GM19023 (cell line): ENCODE measurements around the gene PRKCA.
"Not testable (repeated sequence)": the region's sequence is repeated elsewhere in the genome, so short reads cannot be mapped to it uniquely, and the experiment has no call there.

ENCODE experiments used
- ATAC-seq: cut with Tn5 transposase; IDR thresholded peaks from one replicate; pipeline ENCODE4 v1.9.1; 2021; ENCODE audit warnings: mild to moderate bottlenecking, moderate library complexity; ENCODE audit not compliant: unreplicated experiment

Gene PRKCA

DNA sequence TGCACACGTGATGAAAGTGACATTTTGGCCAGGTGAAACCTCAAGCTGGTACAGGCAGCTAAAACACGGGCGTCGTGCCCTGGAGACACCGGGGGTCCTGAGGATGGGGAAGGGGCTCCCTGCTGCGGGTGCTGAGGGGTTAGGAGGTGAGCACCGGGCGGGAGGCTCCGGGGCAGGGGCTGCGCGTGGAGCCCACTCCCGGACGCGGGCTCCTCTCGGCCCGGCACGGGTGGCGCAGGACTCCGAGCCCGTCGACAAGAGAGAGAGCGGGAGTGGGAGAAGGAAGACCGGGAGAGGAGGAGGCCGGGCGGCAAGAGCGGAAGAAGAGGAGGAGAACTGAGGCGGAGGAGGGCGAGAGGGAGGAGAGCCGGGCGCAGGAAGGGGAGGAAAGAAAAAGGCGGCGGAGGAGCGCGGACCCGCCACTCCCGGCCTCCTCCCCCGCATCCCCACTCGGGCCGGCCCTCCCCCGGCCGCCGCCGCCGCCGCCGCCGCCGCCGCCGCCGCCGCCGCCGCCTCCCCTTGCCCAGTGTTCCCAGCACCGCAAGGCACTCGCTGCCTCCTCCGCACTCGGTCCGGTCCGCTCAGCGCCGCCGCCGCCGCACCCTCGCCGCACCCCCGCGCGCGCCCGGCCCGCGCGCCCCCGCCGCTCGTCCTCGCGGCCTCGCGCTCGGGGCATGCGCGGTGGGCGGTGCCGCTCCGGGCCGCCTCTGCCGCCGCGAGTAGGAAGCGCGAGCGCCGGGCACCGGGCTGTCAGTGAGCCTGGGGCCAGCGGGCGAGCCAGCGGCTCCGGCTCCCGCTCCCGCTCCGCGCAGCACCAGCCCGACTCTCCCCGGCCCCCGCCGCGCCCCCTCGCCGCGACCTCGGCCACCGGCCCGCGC is at the start of gene PRKCA:
Gene PRKCA, plus strand, starts transcription at position 750 of the 878 bp plus-strand sequence.
- ATAC-seq = no peak

DNA sequence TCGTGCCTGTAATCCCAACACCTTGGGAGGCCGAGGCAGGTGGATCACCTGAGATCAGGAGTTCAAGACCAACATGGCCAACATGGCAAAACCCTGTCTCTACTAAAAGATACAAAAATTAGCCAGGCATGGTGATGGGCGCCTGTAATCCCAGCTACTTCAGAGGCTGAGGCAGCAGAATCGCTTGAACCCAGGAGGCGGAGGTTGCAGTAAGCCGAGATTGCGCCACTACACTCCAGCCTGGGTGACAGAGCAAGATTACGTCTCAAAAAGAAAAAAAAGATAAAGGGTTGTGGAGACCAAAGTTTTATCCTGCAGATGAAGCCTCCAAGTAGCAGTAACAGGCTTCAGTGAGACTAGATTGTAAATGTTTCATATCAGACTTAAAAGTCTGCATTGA is 49.0 kb upstream of the PRKCA start:
- not testable (repeated sequence) for ATAC-seq

DNA sequence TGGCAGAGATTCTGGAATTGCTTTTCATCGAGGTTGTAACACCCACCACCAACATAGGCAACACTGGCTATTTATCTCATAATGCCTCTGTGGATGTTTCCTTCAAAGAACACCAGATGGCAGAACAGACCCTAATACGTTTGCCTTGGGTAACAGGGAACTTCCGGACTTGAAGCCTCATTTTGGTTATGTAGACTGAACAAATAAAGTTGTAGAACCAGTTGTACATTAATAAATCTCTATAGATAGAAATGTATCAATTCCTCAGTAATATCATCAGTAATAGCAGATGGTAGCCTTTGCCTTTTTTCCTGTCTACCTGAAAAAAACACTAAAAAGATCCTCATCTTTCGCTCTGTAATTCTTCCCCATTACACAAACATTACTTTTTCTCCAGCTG is 47.3 kb upstream of the PRKCA start:
- ATAC-seq = no peak

DNA sequence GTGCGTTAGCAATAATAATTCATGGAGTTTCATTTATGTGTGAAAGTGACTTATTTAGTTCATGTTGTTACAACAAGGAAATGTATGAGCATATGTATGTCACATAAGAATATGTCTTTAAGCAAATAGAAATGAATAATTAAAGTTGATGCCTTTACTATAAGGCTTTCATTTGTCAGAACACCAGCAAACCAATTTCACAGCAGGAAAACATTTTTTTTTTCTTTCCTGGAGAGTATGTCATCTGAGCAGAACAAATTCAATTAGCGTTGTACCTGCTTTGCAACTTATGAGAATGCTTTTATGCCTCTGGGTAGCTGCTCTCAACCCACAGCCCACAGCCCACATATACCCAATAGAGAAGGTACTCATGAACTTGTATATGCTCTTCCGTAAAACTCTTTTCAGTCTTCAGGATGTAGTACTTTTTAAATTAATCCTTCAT is 46.9 kb upstream of the PRKCA start:
- no peak for ATAC-seq

DNA sequence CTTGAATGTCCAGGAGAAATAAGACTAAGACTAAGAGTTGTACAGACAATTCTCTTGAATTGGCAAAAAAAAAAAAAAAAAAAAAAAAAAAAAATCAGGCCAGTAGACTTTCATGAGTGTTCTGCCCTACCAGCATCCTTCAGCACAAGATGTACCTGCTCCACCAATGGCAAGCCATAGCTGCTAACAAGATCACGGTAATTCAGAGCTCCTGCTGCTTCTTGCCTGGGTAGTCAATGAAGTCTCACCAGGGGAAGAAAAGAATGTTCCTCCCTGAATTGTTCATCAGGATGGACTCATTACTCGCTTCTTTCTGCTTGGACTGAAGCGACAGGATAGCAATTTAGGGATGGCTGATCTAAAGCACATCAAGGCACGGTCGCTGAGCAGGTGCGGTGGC is 42.1 kb upstream of the PRKCA start:
- no peak for ATAC-seq

DNA sequence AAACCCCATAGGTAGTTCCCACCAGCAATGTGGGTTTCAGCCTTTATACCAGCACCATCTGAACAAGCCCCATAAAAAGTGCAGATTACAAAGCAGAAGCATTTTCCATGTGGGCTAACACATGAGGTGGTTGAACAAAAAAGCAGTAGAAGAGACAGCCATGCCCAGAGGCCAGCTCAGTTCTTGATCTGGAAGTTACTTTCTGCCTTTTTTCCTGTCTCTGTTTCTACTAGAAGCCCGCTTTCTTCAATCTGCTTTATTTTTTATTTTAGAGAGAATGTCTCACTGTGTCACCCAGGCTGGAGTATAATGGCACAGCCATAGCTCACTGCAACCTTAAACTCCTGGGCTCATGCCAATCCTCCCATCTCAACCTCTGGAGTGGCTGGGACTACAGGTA is 41.7 kb upstream of the PRKCA start:
- ATAC-seq = no peak

DNA sequence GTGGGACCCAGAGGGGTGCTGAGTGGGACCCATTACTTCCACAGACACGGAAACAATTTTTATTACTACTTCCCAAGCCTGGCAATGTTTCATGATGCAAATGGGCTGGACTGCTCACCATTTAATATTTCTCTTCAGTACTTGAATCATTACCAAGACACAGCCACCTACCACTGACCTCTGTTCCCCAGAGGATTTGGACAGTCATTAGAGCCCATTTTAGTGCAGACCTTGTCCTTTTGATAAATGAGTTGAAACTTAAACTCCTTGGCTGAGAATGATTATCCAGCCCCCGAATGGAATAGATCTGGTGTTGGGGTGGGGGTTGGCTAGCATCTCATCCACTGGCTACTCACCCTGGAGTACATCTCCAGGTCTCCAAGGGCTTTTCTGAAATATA is 39.6 kb upstream of the PRKCA start:
- no peak for ATAC-seq

DNA sequence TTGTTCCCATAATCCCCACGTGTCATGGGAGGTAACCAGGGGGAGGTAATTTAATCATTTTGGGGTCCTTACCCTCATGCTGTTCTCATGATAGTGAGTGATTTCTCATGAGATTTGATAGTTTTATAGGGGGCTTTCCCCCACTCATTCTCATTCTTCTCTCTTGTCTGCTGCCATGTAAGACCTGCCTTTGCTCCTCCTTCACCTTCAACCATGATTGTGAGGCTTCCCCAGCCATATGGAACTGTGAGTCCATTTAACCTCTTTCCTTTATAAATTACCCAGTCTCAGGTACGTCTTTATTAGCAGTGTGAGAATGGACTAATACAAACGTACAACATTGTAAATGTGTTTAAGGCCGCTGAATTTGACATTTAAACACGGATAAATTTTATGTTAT is 37.7 kb upstream of the PRKCA start:
- ATAC-seq = no peak

DNA sequence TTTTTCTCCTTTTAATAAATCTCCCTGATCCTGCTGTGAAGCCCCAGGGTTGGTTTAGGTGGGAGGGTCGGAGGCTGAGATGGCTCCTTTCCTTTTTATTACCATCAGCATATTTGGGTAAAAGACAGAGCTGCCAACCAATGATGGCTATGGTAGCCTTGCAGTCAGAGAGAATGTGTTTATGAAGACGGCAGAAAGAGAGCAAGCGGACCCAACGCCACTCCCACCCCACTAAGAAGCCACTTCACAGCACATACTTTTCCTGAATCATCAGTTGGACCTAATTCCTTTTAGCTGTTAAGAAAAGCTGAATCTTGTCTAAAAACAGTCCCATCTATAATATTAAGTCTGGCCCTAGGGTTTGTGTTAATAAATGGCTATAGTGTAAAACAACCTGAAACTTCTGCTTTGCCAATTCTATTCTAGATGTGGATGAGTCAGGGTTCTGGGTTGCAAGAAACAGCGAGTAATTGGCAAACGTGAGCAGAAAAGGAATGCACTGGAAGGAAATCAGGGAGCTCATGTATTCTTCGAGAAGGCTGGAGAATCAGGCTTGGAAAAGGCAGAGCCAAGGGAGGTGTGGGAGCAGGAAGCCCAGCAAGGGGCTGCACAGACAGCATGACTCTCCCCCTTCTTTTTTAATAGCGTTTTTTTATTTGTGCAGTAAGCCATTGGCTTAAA is 34.0 kb upstream of the PRKCA start:
- no peak for ATAC-seq

DNA sequence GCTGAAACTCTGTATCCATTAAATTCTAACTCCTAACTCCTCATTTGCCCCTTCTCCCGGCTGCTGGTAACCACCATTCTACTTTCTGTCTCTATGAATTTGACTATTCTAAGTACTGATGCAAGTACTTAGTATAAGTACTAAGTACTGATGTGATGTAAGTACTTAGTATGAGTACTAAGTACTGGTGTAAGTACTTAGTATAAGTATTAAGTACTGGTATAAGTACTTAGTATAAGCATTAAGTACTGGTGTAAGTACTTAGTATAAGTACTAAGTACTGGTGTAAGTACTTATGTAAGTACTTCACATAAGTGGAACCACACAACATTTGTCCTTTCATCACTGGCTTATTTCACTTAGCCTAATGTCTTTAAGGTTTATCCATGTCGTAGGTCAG is 32.3 kb upstream of the PRKCA start:
- no peak for ATAC-seq

DNA sequence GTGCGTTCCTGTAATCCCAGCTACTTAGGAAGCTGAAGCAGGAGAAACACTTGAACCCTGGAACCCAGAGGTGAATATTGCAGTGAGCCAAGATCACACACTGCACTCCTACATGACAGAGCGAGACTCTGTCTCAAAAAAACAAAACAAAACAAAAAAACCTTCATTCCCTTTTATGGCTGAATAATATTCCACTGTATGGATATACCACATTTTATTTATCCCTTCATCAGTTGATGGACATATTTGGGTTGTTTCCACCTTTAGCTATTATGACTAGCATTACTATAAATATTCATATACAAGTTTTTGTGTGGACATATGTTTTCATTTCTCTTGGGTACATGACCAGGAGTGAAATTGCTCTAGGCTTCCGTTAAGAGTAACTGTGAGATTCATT is 30.9 kb upstream of the PRKCA start:
- ATAC-seq = no peak

DNA sequence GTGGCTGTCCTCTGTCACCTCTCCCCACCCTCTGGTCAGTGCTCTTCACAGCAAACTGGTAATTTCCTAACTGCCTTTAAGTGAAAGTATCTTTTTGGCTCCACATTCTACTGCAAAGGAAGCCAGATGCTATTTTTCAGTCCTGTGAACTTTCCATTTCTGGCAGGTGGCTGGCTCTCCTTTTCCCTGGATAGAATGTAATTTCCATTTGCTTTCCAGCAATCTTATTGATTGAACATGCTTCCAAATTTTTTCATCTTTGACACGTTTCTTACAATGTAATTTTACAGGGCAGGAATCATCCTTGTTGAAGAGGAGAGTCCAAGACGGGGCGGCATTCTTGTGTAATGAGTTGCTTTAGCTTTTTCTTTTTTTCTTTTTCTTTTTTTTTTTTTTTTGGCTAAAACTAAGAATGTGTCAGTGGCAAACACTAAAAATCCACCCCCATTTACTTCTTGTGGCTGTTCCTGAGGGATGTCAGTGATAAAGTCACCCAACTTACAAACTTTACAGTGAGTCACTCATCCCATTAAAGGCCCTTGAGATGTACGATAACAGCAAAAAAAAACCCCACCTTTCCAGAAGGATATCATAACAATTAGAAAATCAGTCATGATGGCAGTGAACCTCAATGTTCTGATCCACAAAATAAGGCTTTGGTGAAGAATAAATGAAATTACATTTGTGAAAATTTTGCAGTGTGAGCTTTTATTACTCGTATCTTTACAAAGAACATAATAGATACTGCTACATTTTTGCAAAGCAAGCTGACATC is 29.4 kb upstream of the PRKCA start:
- ATAC-seq = no peak

DNA sequence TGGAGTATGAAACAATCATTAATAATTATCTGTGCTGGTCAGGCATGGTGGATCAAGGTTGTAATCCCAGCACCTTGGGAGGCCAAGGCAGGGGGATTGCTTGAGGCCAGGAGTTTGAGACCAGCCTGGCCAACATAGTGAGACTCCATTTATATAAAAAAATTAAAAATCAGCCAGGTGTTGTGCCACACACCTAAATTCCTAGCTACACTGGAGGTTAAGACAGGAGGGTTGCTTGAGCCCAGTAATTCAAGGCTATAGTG is 28.9 kb upstream of the PRKCA start:
- ATAC-seq = no peak

DNA sequence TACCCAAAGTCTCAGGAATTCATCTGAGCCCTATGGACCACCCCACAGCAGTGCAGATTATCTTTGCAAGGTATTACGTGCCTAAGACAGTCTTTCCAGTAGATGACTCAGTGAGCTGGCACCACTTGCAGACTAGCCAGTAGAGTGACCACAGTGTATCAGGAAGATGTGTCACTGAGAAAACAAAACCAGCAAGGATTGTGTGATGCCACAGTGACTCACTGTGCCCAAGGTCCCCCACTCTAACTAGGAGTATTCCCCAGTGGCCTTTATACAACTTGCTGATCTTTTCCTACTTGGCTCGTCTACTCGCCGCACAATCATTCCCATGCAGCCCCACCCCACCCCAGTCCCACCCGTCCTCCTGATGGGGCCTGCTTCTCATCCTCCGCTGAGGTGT is 26.8 kb upstream of the PRKCA start:
- no peak for ATAC-seq

DNA sequence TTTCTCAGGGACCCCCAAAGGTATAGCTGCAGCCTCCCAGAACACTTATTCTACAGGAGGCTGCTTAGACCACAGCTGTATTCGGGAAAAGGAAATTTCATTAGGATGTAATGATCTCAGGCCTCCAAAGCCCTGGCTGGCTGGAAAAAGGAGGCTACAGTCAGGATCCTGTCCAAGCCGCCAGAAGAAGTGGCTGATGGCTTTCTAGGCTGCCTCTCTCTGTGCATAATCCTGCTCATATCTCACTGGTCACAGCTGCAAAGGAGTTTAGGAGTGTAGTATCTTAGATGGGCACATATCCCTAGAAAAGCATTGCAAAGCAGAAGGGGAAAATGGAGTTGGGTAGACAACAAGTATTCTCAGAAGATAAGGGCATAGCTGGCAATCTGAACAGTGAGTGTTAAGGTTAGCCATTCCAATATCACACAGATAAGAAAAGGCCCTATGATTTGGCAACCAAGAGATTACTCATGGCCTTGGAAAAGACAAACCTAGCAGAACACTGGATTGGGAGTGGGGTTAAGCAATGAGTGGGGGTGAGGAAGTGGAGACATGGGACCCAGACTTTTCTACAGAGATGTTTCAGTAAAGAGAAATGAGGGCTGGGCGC is 26.0 kb upstream of the PRKCA start:
- ATAC-seq = no peak

DNA sequence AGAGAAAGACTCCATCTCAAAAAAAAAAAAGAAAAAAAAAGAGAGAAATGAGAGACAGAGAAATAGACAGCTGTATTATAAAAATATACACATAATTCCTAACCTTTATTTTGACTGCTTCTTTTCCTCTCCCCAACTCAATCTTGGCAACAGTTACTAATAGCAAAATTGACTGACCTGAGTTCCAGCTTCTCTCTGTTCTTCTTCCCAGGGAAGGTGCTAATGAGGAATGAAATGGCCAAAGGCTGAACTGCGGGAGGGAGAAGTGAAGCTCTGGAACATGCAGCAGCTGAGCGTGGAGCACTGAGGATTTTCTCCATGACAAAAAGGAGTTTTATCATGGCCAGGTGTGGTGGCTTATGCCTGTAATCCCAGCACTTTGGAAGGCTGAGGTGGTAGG is 25.2 kb upstream of the PRKCA start:
- ATAC-seq = no peak

DNA sequence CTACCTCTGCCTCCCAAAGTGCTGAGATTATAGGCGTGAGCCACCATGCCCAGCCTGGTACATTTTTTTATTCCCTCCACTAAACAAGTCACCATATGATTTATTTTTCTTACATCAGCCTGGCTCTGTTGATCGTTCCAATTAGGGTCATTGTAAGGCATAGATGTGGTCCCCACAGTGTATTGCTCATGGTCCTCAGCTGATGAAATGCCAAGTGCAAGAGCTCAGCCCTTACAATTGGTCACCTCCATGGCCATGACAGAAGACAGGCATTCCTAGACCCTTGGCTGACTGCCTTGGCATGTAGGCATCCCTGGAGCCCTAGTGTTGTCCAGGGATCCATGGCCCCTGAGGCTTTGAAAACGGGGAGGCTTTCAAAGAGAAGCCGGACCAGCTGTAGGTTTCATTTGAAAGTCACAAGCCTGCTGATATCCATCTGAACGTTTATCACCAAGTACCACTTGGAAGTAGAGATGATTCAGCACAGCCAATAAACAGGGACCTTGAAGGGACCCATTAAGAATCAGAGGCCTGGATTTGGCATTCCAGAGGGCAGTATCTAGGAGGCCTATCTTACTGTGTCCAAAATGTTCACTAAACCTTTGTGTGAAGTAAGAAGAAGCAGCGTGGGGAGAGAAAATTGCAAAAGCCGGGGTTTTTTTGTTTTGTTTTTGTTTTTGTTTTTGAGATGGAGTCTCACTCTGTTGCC is 20.6 kb upstream of the PRKCA start:
- ATAC-seq = no peak

DNA sequence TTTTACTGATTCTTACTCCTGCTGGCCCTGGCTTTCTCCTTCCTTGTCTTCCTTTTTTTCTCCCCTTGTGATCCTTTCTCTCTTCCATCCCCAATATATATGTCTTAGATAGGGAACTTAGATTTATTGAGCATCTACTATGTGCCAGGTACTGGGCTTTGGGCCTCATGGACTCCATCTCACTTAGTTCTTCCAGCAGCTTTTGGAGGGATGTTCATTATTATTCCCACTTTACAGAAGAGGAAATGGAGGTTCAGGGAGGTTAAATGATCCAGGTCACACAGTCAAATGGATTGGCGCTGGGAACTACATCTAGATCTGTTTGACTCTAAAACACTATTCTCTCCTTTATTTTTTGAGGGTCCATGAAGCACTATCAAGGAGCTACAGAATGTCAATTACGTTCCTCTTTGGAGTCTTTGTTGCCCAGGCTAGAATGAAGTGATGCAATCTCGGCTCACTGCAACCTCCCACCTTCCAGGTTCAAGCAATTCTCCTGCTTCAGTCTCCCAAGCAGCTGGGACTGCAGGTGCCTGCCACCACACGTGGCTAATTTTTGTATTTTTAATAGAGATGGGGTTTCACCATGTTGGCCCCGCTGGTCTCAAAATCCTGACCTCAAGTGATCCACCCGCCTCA is 19.0 kb upstream of the PRKCA start:
- no peak for ATAC-seq

DNA sequence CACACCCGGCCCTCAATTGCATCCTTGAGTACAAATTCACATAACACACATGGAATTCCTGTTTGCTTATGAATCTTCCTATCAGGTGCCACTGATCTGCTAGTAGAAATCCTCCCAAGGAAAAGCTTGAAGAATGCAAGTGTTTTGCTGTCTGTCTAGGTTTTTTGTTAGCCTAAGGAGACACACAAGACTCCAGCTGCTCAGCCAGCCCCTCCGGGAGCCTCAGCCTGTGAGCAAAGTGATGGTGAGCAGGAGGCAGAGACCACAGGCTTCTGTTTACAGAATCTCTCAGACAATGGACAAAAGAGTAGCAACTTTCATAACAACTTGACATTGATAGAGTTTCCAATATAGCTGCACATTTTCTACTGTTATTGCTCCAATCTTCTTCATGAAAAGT is 18.4 kb upstream of the PRKCA start:
- no peak for ATAC-seq

DNA sequence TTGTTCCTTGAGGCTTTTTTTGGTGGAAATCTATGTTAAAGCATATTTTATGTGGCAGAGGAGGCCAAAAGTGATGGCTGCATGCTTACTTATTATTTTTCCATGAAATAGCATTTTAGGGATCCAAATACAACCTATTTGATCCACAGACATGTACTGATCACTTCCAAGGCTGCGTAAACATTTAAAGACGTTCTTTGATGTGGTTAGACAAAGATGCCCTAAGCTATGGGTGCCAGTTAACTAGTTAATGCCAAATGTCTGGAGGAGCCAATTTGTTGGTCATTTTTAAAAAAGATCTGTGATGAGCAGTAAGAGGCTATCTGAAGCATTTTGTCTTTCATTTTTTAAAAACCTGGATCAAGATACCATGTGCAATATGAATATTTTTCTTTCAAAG is 17.3 kb upstream of the PRKCA start:
- ATAC-seq = no peak
